Activated CD4-positive, alpha-beta T cell treated with anti-CD3 and anti-CD28 coated beads for 48 hours (primary cell): ENCODE measurements around the gene SEBOX.

Source experiments
- DNase-seq: peaks from one replicate; pipeline ENCODE4 v3.0.0-alpha.2; 2020

SEBOX gene

DNA sequence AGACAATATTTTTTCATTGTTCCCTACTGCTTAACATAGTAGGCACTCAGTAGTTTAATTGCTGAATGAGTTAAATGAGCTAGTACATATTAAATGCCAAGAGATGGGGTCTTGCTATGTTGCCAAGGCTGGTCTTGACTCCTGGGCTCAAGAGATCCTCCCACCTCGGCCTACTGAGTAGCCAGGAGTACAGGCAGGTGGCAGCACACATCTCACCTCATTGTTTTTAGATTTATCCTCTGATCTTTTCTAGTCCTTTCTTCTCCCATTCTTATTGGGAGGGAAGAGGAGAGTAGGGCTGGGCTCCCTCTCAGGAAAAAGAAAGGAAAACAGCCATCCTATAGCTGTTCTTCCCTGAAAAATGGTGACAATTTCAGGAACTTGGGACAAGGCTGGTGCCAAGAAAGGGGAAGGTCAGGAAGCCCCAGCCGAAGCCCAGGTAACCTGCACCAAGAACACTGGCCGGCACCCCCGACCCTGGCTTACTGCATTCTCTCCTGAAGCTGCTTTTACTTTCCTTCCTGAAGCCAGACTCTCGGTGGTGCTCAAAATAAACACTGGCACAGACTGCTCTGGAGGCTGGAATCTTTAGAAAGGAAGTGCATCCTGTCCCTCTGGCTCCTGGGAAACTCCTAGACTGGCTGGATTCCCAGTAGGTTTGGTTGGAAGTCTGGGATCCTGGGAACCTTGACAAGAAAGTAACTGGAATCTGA is 26.8 kb downstream of the SEBOX start:
- DNase-seq, result no peak

DNA sequence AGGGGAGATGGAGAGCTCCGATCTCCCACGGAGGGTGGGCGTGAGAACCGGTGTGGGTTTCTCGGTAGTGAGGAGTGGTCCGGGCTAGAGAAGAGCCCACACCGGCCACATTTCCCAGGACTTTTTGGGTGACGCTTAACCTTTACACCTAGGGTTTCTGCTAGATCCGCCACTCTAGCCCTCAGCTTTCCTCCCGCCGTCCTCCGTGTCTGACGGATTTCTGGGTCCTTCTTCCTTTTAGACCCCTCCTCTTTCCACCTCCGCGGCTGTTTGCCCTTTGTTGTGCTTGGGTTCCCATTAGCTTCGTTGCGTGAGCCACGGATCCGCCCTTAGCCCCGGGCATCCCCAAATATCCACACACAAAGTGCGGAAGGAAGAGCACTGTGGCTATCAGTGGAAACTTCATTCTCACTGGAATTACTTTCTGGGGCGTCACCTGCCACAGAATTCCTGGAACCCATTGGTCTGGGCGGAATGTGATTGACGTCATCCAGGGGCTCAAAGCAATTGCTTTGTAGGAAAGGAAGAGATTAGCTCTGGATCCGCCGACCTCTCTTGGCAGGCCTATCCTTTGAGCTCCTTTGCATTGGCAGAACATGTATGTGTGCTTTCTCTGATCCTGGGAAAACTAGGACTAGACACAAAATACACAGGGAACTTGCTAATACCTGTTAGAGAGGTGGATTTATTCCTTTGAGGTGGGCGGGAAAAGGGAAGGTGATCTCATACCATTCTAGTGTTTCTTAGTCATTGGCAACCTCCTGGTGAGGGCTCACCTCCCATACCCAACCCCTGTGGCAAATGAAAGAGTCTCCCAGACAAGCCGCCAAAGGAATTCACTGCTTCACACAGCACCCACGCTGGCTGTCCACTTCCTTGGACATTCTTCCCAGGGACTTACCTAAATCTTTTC is 28.8 kb downstream of the SEBOX start:
- peak; percentile 44 for DNase-seq

DNA sequence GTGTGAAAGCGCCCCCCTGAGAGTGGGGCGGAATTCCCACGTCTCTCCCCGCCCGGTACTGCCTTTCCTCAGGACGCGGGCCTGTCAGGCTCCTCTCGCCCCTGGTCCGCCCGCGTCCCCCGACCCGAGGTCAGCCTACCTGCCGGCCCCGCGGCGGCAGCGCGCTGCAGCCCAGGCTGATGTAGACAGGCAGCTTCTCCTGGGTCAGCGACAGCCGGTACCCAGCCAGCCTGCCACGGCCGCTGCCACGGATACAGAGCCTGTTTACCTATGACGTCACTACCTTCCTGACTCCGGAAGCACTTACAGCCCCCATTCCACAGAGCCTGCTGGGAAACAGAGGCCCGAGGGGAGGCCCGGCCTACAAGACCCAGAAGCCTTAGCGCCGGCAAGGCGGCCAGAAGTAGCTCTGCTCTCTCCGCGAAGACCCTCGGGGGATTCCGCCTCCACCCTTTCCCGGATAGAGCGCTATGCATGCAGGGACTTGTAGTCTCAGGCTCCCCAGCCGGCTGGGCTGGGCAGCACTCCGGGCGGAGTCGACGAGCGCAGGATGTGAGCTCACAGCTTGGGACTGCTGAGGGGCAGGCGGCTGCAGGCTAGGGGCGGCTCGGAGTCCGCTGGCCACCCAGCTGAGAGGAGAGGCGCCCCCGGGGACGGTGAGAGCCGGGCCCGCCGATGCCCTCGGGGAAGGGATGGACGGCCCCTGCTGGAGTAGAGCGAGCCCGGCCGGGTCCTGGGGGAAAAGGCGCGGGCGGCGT is 29.6 kb downstream of the SEBOX start, which contains the start of the genes IFT20 and TNFAIP1:
TSS of gene IFT20 (minus strand) at position 272 of the 758 bp plus-strand sequence. CDS start 3,487 bp downstream, outside the sequence.
TSS of gene TNFAIP1 (plus strand) at position 561 of the 758 bp plus-strand sequence. CDS start 3,761 bp downstream, outside the sequence.
- DNase-seq, result peak; percentile 98

DNA sequence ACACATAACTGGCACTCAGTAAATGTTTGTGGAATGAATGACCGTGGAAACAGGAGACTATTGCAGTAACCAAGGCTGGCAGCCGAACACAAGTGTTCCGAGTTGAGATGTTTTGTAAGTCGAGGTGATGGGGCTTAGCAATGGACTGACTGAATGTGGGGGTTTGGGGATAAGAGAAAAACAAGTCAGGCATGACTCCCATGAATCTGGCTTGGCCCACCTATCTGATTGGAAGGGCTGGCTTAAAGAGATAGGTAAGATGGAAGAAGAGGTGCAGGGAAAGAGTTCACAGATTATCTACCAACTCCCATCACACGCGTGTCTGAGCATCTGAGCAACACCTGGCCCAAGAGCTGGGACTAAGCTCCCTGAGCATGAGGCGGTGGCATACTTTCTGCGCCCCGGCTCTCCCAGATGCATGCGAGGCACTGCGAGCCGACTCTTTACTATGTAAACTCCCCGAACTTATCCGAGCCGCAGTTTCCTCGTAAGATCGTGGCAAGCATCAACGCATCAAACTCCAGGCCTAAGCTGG is 30.3 kb downstream of the SEBOX start:
- no peak for DNase-seq

DNA sequence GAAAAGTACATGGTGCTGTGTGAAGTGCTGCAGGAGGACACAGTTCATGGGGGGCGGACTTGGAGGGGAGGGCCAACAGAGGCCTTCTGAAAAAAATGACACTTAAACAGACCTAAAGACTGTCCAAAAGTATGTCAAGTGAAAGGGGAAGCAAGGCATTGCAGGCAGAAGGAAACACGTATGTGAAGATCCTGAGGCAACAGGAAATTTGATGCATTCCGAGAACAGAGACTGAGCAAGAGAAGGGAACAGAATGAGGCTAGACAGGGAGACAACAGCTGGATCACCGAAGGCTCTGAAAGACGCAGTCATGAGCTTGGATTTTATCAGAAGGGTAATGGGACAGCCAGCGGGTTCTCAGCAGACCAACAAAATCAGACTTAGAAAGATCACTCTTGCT is 30.8 kb downstream of the SEBOX start:
- DNase-seq, result no peak

DNA sequence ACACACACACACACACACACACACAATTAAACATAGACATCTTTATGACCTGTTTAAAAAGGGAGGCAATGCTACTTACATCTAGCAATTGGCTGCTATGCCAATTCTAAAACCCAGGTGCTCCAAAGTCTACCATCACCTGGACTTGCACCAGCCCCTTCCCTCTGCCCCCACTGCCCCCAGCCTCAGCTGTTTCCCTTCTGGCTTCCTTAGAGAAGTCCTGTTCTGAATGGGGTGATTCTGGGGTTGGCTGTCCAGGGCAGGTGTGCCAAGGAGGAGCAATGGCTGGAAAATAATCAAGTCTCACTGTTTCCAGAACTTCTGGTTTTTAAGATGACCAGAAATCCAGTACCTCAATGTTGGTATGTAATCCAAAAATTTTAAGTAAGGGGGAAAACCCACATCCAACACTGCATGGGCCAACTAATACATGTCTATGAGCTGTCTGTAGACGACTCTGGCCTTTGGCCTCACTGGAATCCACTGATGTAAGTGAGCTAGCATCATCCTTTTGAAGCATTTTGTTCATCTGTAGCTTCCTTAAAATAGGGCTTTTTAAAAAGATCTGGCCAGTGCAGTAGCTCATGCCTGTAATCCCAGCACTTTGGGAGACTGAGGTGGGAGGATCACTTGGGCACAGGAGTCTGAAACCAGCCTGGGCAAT is 31.8 kb downstream of the SEBOX start:
- no peak for DNase-seq

DNA sequence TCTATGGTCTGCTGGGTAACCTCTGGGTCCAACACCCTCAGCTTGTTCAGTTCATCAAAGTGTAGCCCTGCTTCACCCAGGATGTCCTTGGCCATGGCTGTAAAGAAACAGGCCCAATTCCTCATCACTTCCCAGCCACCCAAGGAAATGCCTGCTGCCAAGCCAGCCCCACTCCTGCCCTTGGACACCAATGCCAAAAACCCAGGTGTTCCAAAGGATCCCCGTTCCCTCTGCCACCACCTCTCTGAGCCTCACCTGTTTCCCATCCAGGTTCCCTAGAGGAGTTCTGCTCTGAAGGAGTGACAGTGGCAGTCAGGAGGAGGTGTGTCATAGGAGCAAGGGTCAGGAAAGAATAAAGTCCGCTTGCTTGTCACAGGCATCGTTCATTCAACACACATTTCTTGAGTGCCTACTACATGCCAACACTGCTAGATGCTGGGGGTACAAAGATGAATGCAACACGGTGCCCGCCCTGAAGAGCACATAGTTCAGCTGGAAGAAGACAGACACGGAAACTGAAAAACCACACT is 33.0 kb downstream of the SEBOX start:
- DNase-seq, result no peak

DNA sequence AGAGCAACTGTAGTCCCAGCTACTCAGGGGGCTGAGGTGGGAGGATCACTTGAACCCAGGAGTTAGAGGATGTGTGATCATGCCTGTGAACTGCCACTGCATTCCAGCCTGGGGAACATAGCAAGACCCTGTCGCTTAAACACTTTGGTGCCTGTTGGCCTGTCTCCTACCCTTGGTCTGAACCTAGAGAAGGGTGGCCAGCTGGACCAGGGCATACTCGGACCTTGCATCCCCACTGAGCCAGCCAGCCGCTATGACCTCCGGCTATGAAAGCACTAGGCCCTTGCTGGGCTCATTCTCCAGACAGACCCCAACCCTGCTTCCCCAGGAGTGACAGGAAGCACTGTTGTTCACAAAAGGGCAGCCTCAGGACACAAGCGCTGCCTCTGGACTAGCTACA is 34.3 kb downstream of the SEBOX start:
- no peak for DNase-seq

DNA sequence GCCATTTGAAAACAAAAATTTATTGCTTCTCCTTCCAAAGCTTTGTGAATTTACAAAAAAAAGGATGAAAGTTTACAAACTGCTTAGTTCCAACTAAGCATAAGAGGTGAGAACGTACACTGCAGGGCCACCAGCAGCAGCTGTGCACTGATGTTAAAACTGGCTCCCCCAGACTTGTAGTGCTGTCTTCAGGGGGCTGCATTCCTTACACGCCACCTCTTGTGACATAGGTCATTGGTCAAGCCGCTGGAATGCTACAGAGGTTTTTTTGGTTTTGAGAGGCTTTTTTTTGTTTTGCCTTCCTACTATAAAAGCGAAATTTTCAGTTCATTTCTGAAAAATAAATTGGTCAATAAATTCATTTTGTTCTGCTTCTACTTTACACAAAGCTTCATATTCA is 36.7 kb downstream of the SEBOX start:
- DNase-seq, result no peak

DNA sequence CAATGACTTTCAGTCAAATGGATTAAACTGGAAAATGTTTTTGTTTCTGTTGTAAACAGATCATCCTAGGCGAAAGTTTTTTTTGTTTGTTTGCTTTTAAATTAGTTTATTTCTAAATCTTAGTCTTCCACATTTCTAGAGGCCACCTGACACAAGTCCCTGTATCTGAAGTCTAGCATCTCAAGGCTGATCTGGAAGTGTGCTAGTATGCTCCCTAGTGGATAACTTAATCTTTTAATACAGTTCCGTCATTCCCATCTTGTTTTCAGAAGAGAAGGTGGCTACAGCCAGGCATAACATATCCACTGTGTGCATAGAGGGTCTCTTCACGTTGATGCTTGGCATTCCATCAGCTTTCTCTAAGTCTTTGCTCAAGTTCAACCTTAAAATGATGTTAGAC is 37.3 kb downstream of the SEBOX start:
- no peak for DNase-seq

DNA sequence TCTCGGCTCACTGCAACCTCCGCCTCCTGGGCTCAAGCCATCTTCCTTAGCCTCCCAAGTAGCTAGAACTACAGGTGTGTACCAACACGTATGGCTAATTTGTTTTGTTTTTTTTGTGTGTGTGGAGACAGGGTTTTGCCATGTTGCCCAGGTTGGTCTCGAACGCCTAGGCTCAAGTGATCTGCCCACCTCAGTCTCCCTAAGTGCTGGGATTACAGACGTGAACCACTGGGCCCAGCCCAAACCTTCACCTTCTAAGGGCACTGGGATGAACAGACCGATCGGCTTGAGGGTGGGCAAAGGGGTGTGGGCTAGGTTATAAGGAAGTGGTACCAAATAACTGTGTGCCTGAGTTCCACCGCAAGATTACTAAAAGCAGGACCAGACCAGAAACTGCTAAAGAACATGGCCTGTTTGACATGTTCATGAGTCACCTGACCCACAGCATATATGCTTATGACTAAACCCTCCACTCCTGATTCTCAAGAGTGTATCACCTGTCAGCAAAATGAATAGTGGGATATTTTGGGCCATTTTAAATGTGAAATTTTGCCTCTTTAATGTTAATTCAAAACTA is 37.9 kb downstream of the SEBOX start:
- peak; percentile 35 for DNase-seq

DNA sequence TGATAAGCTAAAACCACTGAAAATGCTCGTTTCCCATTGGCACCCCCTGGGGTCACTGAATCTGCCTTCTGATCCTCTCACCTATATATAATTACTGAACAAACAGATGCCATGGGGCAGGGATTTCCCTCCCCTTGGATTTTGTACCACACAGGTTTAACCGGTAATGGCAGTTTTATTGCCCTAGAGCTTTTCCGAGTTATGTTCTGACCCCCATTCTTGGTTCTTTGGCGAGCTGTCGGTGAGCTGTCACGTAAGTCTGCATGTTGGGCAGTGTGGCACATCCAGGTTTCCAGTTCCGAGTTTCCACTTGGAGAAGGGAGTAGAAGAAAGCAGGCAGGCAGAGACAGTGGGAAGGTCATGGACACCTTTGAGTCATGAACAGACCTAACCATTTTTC is 38.9 kb downstream of the SEBOX start:
- no peak for DNase-seq

DNA sequence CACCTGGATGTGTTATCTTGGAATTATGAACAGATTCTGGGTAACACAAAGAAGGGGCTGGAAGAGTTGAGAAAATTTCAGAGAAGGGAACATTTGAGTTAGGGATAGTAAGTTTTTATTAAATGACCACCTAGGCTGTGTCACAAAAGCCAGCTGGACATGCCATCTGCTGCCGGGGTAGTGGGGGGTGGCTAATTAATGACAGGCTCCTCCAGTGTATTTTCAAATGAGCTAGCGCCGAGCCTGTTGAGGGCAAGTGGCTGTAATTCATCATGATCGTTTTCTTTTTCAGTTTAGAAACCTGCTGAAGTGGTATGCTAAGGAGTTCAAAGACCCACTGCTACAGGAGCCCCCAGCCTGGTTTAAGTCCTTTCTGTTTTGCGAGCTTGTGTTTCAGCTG is 39.8 kb downstream of the SEBOX start:
- DNase-seq, result no peak

DNA sequence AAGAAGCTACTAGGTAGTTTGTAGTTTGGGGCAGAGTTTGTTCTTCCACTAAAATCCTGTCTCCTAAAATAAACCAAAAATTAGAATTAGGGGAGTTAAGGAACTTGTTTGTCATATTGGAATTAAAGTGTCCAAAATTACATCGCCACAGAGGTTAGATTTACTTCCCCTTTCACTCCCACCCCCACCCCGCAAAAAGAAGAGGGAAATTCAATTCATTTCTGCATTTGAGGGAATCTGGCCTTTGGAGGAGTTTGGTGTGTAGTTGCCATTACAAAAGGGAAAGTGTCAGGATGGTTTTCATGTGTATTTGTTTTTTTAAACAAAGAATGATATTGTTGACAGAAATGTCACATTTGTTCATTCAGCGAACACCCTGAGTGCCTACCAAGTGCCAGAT is 40.2 kb downstream of the SEBOX start:
- no peak for DNase-seq

DNA sequence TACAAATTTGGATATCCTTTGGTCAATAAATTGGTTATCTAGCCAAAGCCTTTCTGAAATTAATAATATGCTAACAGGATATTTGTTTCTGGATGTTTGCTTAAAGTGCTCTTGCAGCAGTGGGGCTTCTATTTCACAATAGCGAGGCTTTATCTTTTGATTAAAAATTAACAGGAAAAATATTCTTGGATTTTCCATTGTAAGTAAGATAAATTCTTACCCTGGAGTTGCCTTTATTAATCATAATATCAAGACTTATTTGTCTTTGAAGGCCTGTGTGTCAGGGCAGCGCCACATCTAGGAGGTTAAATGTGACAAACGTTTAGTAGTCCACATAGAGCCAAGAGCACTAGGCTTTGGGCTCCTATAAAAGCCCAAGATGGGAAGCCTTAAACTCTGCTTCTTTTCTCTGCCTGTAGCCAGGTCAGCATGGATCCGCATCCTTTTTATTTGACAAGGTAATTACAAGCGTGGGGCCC is 40.7 kb downstream of the SEBOX start:
- DNase-seq, result no peak

DNA sequence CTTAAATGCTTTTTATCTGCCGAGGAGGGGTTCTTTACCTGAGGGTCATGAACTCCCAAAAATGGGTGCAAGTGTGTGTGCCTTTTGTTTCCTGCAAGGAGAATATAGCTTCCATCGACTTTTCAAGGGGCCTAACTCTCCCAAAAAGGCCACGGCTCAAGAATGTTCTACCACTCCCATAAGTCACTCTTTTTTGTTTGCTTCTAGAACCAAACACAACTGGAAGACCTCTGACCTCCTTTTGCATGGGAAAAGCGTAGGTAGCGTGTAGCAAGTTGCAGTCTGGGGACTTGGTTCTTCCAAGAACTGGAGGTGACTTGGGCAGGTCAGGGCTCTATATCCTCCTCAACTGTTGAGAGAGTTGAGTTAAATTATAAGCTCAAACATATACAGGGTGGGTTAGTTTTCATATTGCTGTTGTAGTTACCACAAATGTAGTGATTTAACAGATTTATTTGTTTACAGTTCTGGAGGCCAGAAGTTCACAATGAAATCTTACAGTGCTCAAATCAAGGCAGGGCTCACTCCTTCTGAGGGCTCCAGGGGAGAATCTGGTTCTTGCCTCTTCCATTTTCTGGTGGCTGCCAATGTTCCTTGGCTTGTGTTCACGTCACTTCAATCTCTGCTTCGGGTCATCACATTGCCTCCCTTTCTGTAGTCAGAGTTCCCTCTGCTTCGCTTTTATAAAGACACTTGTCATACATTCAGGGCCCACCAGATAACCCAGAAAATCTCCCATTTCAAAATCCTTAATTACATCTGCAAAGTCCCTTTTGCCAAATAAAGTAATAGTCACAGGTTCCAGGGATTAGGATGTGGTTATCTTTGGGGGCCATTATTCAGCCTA is 44.6 kb downstream of the SEBOX start:
- no peak for DNase-seq

DNA sequence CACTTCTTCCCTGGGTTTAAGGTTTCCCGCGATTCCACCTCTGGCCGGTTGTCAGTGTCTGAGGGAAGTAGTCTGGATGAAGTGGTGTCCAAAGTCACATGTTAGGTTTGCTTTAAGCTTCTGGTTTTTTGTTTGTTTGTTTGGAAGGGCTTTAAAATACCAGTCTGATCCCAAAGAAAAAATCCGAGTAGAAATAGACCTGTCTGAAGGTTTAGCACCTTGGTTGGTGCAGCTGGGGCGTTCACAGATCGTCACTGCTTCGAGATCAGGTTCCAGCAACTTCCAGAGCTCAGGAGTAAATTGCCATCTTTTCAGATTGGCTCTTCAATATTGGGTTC is 45.4 kb downstream of the SEBOX start:
- no peak for DNase-seq

DNA sequence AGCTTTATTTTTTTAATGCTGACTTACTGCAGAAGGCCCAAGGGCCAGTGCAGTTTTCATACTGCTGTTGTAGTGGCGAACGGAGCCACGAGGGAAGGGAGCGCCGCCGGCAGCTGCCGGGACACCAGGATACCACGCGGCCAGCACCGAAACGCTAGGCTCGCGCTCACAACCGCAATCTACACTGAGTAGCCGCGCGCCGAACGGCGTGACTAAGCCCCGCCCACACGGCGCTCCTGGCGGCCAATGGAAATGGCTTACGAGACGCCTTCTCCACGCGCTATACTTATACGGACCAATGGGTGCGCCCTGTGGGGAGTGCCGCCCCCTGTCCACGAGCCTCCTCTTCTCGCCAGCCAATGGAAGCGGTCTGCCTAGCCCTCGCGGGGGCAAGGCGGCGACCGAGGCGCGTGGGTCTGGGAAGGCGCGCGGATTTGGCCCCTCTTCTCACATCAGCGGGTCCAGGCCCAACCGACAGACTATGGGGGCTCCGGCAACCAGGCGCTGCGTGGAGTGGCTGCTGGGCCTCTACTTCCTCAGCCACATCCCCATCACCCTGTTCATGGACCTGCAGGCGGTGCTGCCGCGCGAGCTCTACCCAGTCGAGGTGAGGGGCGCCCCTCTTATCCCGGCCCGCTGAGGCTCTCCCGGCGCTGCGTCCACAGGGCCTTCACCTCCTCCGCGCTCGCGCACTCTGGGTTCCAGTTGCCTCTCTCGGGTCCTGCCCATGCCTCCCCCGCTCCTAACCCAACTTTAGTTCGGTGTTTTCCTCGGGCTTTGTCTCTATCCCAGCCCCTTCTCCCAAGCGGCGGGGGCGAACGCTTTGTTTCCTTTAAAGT is 46.0 kb downstream of the SEBOX start, which contains the start of gene TMEM97:
TSS of gene TMEM97 (plus strand) at position 442 of the 839 bp plus-strand sequence. CDS start at position 482, 40 bp downstream.
- DNase-seq, result peak; percentile 98

DNA sequence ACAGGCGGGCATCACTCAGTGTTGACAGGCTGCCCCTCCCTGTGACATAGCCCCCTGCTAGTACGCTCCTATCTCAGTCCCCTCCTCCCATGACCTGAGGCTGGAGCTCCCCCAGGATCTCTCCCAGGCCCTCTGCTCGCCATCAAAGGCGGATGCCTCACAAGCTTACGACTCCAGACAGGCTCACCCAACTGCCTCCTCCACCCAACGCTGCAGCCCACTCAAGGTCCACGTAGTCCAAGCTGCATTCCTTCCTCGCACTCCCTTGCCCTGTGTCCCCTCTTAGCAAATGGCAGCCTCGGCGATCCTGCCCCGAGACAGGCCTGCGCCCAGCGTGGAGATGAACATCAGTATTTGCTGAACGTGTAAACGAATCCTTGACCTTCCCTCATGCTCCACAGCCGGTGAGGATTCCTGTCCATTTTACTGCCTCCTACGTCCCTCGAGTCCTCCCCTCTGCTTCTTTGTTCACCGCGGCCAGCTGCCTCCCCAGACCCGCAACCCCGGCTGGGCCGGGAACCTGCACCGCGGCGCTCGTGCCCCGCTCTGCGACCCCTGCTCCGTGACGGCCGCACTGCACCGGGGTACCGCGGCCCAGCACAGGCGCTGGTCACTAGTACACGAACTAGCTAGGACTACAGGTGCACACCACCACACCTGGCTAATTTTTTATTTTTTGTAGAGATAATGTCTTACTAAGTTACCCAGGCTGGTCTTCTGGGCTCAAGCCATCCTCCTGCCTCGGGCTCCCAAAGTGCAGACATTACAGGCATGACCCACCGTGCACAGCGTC is 46.8 kb downstream of the SEBOX start:
- DNase-seq, result peak; percentile 17
